NB4 (cell line): ENCODE measurements around the gene BCL3.

Experiments used
- MAX ChIP-seq: IDR thresholded peaks from 2 replicates; pipeline ENCODE4 v1.6.1; 2011; ENCODE audit warnings: low read depth, low read length
- MYC ChIP-seq: IDR thresholded peaks from 2 replicates; pipeline ENCODE4 v1.6.1; 2011; ENCODE audit warnings: low read depth, low read length
- POLR2A ChIP-seq: IDR thresholded peaks from 2 replicates; pipeline ENCODE4 v1.6.1; 2011; ENCODE audit warnings: mild to moderate bottlenecking; ENCODE audit not compliant: insufficient read length; ENCODE audit errors: extremely low read depth
- TF ChIP-seq, protein P1 (sequence below): IDR thresholded peaks from one replicate; pipeline ENCODE4 v1.5.1; 2012; ENCODE audit warnings: low read depth, low read length

- TF ChIP-seq, protein P1, sequence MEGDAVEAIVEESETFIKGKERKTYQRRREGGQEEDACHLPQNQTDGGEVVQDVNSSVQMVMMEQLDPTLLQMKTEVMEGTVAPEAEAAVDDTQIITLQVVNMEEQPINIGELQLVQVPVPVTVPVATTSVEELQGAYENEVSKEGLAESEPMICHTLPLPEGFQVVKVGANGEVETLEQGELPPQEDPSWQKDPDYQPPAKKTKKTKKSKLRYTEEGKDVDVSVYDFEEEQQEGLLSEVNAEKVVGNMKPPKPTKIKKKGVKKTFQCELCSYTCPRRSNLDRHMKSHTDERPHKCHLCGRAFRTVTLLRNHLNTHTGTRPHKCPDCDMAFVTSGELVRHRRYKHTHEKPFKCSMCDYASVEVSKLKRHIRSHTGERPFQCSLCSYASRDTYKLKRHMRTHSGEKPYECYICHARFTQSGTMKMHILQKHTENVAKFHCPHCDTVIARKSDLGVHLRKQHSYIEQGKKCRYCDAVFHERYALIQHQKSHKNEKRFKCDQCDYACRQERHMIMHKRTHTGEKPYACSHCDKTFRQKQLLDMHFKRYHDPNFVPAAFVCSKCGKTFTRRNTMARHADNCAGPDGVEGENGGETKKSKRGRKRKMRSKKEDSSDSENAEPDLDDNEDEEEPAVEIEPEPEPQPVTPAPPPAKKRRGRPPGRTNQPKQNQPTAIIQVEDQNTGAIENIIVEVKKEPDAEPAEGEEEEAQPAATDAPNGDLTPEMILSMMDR, result no peak
- TF ChIP-seq POLR2A, result no peak
- TF ChIP-seq MAX, result no peak
- no peak for TF ChIP-seq MYC
These were observed 47.0 kb downstream of the BCL3 start for GRCh38 chr19:44795398-44795987.
